DOHH2 (cell line): Measurements from ENCODE around the gene ZNF729.

Experiments
- CTCF ChIP-seq: fragments of 200-600 bp; sonication (generic); IDR thresholded peaks from one replicate; pipeline ENCODE4 v1.5.1; 2014; ENCODE audit warnings: antibody characterized with exemption, mild to moderate bottlenecking, low read depth, low read length; ENCODE audit not compliant: poor library complexity, severe bottlenecking
- EZH2phosphoT487 ChIP-seq: fragments of 200-600 bp; sonication (generic); IDR thresholded peaks from 2 replicates; pipeline ENCODE4 v1.6.1; 2017; ENCODE audit warnings: borderline replicate concordance, mild to moderate bottlenecking, antibody characterized with exemption, low read length, moderate library complexity, mixed read lengths

- TF ChIP-seq CTCF (no peak), EZH2phosphoT487 (no peak)
These were observed 49.5 kb downstream of the ZNF729 start for GRCh38 chr19:22335716-22336115.
